Adrenal gland (tissue), 12 donors: ENCODE results near the gene PDCD10. TPM values are rescaled to one million over a fixed set of nuclear protein-coding genes. Genes with fewer than 3 reads are reported as not detected.

Experiments used
- DNase-seq, 7 donors: peaks; one replicate each; pipeline ENCODE4 v3.0.0-alpha.2; 2019 to 2020
- H3K27ac ChIP-seq, 5 donors: fragments of 200-600 bp; sonication (generic) in 4 of 5; 1 replicate in 3 of 5; 2 replicates in 2 of 5; pipeline versions ENCODE4 v1.5.1 to v1.8.0; 2016 to 2020; ENCODE audit warnings: mild to moderate bottlenecking in 1 of 5
- H3K27me3 ChIP-seq: fragments of 200-600 bp; 2 replicates; pipeline ENCODE4 v1.8.0; 2021
- H3K36me3 ChIP-seq, 2 donors: fragments of 200-600 bp; replicated peaks in 1 of 2; 1 replicate in 1 of 2; 2 replicates in 1 of 2; pipeline versions ENCODE4 v1.5.1 to v1.8.0; 2018 to 2022
- H3K4me1 ChIP-seq, 2 donors: fragments of 200-600 bp; replicated peaks in 1 of 2; 1 replicate in 1 of 2; 2 replicates in 1 of 2; pipeline versions ENCODE4 v1.5.1 to v1.8.0; 2018 to 2021
- H3K4me3 ChIP-seq, 4 donors: fragments of 200-600 bp; sonication (generic) in 3 of 4; one replicate each; pipeline ENCODE4 v1.5.1; 2016 to 2018
- H3K9me3 ChIP-seq, 3 donors: fragments of 200-600 bp; sonication (generic) in 1 of 3; replicated peaks in 1 of 3; 1 replicate in 2 of 3; 2 replicates in 1 of 3; pipeline versions ENCODE4 v1.5.1 to v1.8.0; 2016 to 2021
- POLR2A ChIP-seq, 2 donors: fragments of 450-650 bp; IDR thresholded peaks; one replicate each; pipeline ENCODE4 v1.6.1; 2017; ENCODE audit warnings: antibody characterized with exemption in 2 of 2, mild to moderate bottlenecking in 2 of 2, moderate library complexity in 1 of 2
- WGBS, 4 donors: extraction: QIAGEN DNeasy Blood & Tissue Kit in 2 of 4; methylation state at CpG; one replicate each; pipeline versions ENCODE4 v1.1.5 to v1.1.7; 2013 to 2017; 5-methylcytosine and 5-hydroxymethylcytosine counted together
- intact Hi-C, 2 donors: fragments of 100-400 bp; cut with DNase I; formaldehyde crosslinking; loops; one replicate each; pipeline versions ENCODE4 v1.14.1 to v1.15.0; 2022 to 2023
- polyA plus RNA-seq, 3 donors: library from polyadenylated mRNA; stranded (reverse); fragments of 200-250 nt in 2 of 3; fragments of 350-450 nt in 1 of 3; fragmentation: Illumina TruSeq in 1 of 3; extraction: RNeasy Lipid Tissue Mini Kit (QIAGEN cat#74804) in 1 of 3; gene quantifications; one replicate each; pipeline ENCODE4 v1.2.3, GENCODE V29; 2013 to 2014
- total RNA-seq, 9 donors: library from RNA; depleted of rRNA in 4 of 9; stranded (reverse); fragments of >200 nt in 4 of 9; fragments of 120-200 nt in 1 of 9; fragmentation: NEBNext Ultra II Directional in 1 of 9; extraction: Animal tissue kit (Norgen Biotek cat#: 25700) in 1 of 9; gene quantifications; one replicate each; pipeline versions ENCODE4 v1.1.0 to v1.2.4, GENCODE V29; 2013 to 2023
- TF ChIP-seq, protein P1 (sequence below), 6 experiments: fragments of 450-650 bp in 4 of 6; fragments of 200-600 bp in 2 of 6; sonication (generic) in 1 of 6; IDR thresholded peaks; 1 replicate in 5 of 6; 2 replicates in 1 of 6; pipeline versions ENCODE4 v1.5.1 to v1.8.0; 2016 to 2021; ENCODE audit warnings: antibody characterized with exemption in 6 of 6, mild to moderate bottlenecking in 2 of 6, moderate library complexity in 1 of 6
- donor health status: healthy with polysubstance abuse.
- donor health status: Bipolar disorder and iron deficiency.
- donor health status: DM: yes; HTN: yes; CAD: no.
- donor health status: DM: no; HTN: no; CAD: no.
- donor health status: DM: no; HTN: no; CAD: no.
- donor health status: DM: yes; HTN: yes; CAD: no.

PDCD10 gene
- total and polyA plus RNA-seq, 12 donors: 11.6 to 146 (median 41.6) TPM

DNA sequence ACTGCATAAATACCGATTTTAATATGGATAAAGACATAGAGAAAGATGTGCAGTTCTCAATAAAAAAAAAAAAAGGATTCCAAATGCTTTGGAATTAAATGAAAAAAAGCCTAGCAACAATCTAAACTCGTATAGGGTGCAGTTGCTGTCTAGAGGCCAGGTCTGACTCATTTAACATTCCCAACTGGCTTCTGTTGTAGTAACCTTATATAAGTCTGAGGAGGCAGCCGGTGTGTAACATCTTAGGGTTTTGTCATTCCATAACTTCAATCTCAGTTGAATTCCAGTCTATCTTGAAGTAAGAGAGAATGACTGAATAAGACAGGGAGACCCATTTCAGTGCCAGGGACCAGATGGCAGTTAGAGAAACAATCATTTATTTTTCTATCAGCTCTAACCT is 6.5 kb downstream of the PDCD10 start:
- Histone ChIP-seq H3K9me3 (no peaks in the 10 kb centered on the region), H3K4me1 (peaks cover 12 to 37% of the 10 kb centered on the region in 2 donors), H3K27ac (peak overlapping the region in 1 of 5 donors; percentile 8), H3K36me3 (no peaks in the 10 kb centered on the region), H3K27me3 (no peaks in the 10 kb centered on the region), H3K4me3 (no peak overlapping the region)
- WGBS, 4 donors: 40 to 54% (median 43%) methylated on average over 3 of the region's 3 CpGs
- DNase-seq: peak in 2 of 7 donors; percentile 10 to 25
- TF ChIP-seq POLR2A (IDR thresholded peaks at IDR 0.05): no peak
- TF ChIP-seq, protein P1, sequence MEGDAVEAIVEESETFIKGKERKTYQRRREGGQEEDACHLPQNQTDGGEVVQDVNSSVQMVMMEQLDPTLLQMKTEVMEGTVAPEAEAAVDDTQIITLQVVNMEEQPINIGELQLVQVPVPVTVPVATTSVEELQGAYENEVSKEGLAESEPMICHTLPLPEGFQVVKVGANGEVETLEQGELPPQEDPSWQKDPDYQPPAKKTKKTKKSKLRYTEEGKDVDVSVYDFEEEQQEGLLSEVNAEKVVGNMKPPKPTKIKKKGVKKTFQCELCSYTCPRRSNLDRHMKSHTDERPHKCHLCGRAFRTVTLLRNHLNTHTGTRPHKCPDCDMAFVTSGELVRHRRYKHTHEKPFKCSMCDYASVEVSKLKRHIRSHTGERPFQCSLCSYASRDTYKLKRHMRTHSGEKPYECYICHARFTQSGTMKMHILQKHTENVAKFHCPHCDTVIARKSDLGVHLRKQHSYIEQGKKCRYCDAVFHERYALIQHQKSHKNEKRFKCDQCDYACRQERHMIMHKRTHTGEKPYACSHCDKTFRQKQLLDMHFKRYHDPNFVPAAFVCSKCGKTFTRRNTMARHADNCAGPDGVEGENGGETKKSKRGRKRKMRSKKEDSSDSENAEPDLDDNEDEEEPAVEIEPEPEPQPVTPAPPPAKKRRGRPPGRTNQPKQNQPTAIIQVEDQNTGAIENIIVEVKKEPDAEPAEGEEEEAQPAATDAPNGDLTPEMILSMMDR (IDR thresholded peaks at IDR 0.05): no peak
- intact Hi-C loops: no loop called here

DNA sequence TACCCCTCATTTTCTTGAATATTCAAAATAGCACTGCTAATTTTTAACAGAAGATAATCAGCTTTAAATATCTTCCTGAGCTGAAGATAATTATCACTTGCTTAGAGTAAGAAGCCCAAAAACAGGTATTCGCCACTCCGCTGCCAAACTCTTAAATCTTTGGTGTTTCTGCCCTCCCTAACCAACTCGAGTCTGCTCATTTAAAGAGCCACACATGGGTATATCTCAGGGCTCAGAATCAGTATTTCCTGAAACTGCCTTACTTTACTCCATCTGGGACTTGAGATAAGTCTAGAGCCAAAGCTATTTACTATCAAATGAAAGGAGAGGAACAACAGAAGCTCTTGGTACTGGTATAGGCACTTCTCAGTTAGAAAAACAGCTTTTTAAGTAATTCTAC is 10.8 kb downstream of the PDCD10 start:
- DNase-seq: no peak
- Histone ChIP-seq H3K9me3 (no peaks in the 10 kb centered on the region), H3K27ac (no peak overlapping the region), H3K4me3 (no peak overlapping the region), H3K36me3 (peaks cover 0 to 2% of the 10 kb centered on the region in 2 donors), H3K27me3 (no peaks in the 10 kb centered on the region), H3K4me1 (peaks cover 6 to 17% of the 10 kb centered on the region in 2 donors)
- 81 to 89% (median 85%) methylated on average over 3 of the region's 3 CpGs for WGBS, 4 donors
- TF ChIP-seq POLR2A (IDR thresholded peaks at IDR 0.05): no peak
- intact Hi-C loops: no loop called here

DNA sequence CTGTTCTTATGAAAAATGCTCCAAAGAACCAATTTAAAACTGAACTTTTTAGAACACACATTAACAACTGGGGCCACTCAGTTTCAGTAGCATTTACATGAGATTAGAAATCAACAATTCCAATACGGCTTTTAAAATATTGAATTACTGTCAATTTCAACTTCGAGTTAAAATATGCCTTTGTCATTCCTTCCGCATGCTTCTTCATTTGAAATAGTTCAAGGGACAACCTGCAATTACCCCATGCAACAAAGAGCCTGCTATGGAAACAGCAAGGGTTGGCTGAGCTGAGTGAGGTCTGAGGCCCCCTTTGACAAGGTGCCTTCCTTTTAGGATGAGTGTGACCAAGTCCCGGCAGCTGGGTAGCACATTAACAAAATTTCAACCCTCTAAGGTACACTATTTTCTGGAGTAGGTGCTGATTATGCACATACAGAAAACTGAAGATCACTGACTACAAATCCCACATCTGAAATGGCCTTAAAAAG is 11.6 kb downstream of the PDCD10 start:
- intact Hi-C loops: no loop called here
- no peak overlapping the region for H3K4me3 ChIP-seq
- H3K9me3 ChIP-seq: no peaks in the 10 kb centered on the region
- H3K4me1 ChIP-seq: peaks cover 5 to 9% of the 10 kb centered on the region in 2 donors
- peaks cover 0 to 10% of the 10 kb centered on the region in 2 donors for H3K36me3 ChIP-seq
- no peak overlapping the region for H3K27ac ChIP-seq
- no peak for TF ChIP-seq POLR2A (IDR thresholded peaks at IDR 0.05)
- TF ChIP-seq, protein P1 (IDR thresholded peaks at IDR 0.05): no peak
- no peak for DNase-seq
- WGBS, 4 donors: 87 to 98% (median 91%) methylated on average over 4 of the region's 4 CpGs
- no peaks in the 10 kb centered on the region for H3K27me3 ChIP-seq

DNA sequence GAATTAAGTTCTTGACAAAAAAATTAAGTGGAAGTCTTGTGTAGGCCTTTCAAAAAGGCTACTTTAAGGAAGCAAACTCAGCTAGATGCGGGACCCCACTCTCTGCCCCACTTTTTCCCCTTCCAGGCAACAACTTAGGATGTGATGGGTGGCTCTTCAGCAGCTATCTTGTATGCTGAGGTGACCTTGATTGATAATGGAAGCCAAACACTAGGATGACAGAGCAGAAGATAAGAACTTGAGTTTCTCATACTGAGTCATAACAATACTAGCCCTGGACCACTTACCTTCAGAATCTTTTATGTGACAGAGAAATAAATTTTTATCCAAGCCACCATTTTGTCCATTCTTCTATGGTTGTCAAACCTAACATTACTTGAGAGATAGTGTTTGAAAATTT is 16.1 kb downstream of the PDCD10 start:
- no peak overlapping the region for H3K27ac ChIP-seq
- H3K4me1 ChIP-seq: no peaks in the 10 kb centered on the region
- H3K4me3 ChIP-seq: no peak overlapping the region
- no peaks in the 10 kb centered on the region for H3K27me3 ChIP-seq
- no peak for TF ChIP-seq POLR2A (IDR thresholded peaks at IDR 0.05)
- TF ChIP-seq, protein P1 (IDR thresholded peaks at IDR 0.05): no peak
- intact Hi-C loops: no loop called here
- H3K36me3 ChIP-seq: peaks cover 0 to 11% of the 10 kb centered on the region in 2 donors
- H3K9me3 ChIP-seq: no peaks in the 10 kb centered on the region
- WGBS, 4 donors: 100% methylated on average over 1 of the region's 1 CpG
- DNase-seq: no peak

DNA sequence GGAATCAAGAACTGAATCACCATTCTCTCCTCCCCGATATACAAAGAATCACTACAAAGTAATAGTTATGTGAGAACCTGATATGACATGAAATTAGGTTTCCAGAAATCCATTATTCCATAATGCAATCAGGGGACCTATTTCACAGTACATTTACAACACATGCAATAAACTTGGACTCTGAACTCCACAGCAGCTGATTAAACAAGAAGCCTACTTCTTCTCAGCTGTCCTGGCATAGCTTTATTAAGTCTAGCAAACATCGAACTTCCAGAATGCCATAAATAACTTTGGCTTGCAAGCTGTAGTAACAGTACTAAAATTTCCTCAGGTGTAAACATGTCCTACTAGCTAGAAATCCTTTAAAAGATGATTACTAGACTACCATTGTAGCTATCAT is 17.8 kb downstream of the PDCD10 start:
- H3K27ac ChIP-seq: no peak overlapping the region
- intact Hi-C loops: no loop called here
- H3K27me3 ChIP-seq: no peaks in the 10 kb centered on the region
- no peak for DNase-seq
- no peaks in the 10 kb centered on the region for H3K4me1 ChIP-seq
- no peak overlapping the region for H3K4me3 ChIP-seq
- TF ChIP-seq, protein P1 (IDR thresholded peaks at IDR 0.05): no peak
- no peak for TF ChIP-seq POLR2A (IDR thresholded peaks at IDR 0.05)
- H3K9me3 ChIP-seq: no peaks in the 10 kb centered on the region
- peaks cover 0 to 11% of the 10 kb centered on the region in 2 donors for H3K36me3 ChIP-seq
- 44 to 93% (median 90%) methylated on average over 2 of the region's 2 CpGs for WGBS, 4 donors
